Kidney epithelial cell (primary cell): Measurements from ENCODE around the gene COL23A1. TPM values are rescaled to one million over a fixed set of nuclear protein-coding genes. Genes with fewer than 3 reads are reported as not detected.

Experiments used
- DNase-seq: peaks from one replicate; pipeline ENCODE4 v3.0.0-alpha.2; 2010; ENCODE audit warnings: low read depth
- H3K27me3 ChIP-seq: 2 replicates; pipeline ENCODE4 v1.6.0; 2011; ENCODE audit warnings: low read length; ENCODE audit not compliant: control insufficient read depth, insufficient read depth
- H3K36me3 ChIP-seq: 2 replicates; pipeline ENCODE4 v1.5.1; 2011; ENCODE audit warnings: low read length; ENCODE audit not compliant: control insufficient read depth, insufficient read depth
- H3K4me3 ChIP-seq: 2 replicates; pipeline ENCODE4 v1.5.1; 2011; ENCODE audit warnings: low read depth, mild to moderate bottlenecking, control low read depth, low read length
- total RNA-seq: library from RNA; depleted of rRNA; stranded (reverse); fragments of >200 nt; gene quantifications from 2 replicates; pipeline ENCODE4 v1.2.3, GENCODE V29; 2015
- TF ChIP-seq, protein P1 (sequence below): IDR thresholded peaks from 2 replicates; pipeline ENCODE4 v1.5.1; 2011; ENCODE audit warnings: mild to moderate bottlenecking, moderate library complexity, low read length, control low read depth, inconsistent platforms; ENCODE audit not compliant: insufficient read depth, poor library complexity, severe bottlenecking

The COL23A1 gene
- total RNA-seq, 1 donor from 2014 or later: 0.17 TPM

DNA sequence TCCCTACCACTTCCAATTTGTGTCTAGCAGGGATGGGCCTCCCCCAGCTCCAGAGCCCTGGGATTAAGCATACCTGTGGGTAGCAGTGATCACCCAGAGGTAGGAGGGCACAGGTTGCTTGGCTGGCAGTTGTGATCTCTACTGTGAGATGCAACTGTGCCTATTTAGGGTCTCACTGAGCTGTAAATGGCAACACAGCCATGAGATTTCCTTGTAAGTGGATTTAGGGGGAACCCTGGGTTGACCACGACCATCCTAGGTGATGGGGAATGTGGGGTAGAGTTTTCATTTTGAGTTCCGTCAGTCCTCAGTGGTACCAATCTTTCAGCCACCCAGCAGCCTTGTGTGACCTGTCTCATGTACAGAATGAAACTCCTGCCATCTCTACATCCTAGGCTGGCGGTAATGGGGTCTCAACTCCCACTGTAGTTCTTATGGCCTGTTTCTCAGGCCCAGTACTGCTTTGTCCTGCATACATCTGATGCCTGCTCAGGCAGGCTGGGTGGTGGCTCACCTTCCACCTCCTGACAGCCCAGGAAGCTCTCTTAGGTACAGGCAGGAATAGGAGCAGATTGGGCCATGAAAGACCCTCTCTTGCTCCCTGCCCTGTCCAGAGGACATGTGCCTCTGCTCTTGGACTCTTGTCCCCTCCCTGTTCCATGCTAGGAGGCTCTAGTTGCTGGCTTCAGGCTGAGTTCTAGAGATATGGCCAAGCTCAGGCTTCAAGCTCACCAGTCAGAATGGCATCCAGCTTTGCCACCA lies 377.8 kb downstream of the COL23A1 start:
- Histone ChIP-seq H3K27me3 (no peaks in the 10 kb centered on the region), H3K36me3 (peaks cover 21% of the 10 kb centered on the region), H3K4me3 (no peak overlapping the region)
- TF ChIP-seq, protein P1, sequence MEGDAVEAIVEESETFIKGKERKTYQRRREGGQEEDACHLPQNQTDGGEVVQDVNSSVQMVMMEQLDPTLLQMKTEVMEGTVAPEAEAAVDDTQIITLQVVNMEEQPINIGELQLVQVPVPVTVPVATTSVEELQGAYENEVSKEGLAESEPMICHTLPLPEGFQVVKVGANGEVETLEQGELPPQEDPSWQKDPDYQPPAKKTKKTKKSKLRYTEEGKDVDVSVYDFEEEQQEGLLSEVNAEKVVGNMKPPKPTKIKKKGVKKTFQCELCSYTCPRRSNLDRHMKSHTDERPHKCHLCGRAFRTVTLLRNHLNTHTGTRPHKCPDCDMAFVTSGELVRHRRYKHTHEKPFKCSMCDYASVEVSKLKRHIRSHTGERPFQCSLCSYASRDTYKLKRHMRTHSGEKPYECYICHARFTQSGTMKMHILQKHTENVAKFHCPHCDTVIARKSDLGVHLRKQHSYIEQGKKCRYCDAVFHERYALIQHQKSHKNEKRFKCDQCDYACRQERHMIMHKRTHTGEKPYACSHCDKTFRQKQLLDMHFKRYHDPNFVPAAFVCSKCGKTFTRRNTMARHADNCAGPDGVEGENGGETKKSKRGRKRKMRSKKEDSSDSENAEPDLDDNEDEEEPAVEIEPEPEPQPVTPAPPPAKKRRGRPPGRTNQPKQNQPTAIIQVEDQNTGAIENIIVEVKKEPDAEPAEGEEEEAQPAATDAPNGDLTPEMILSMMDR: no peak
- no peak for DNase-seq

DNA sequence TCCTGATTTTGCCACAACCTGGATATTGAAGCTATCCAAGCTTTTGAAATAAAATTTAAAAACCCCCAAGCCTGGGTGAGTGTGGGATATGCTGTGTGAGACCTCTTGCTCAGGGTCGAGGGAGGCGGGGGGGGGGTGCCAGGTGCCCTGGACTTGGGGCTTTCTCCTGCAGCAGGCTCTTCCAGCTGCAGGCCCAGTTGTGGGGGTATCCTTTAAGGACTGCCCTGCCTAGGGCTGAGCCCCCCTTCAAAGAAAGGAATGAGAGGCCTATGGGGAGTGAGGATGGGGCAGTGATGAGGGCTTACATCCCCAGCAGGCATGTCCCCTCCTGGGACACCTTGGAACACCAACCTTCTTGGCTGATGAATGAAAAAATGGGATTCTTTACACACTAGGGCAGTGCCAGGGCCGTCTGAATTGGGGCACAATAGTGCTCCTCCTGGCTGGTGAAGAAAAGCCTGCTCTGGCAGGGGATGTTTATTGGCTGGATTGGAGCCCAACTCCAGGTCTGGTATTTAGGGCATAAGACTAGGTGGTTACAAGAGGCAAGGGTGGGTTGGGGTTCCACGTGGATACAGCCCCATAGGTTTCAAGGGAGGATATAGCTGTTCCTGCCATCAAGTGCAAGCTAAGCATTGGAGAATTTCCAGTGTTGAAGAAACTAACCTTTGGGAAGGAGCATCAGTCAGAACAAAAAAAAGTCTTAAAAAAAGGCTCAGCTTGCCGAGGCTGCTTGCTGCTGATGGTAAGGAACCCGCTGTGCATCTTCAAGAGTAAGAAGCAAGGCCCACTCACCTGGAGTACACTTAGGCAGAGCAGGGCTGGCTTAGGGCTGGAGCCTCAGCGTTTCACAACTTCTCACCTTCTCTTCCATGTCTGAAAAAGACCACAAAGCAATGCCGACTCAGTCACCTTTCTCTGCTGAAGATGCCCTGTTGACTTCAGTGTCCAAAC lies 378.8 kb downstream of the COL23A1 start:
- H3K4me3 ChIP-seq: no peak overlapping the region
- peaks cover 21% of the 10 kb centered on the region for H3K36me3 ChIP-seq
- H3K27me3 ChIP-seq: no peaks in the 10 kb centered on the region

DNA sequence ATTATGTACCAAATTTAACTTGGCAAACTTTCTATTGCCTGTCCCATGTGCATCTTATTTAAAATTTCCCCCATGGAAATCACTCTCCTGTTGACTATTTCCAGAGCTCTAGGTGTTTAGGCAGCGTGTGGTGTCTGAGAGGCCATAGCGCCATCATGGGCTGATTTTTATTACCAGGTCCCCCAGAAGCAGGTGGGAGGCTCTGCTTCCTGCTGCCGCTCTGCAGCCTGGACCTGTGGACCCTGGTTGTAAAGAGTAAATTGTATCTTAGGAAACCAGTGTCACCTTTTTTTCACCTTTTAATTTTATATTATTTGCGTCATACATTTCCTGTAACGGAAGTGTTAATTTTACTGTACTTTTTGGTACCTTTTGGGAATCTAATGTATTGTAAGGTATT lies 379.5 kb downstream of the COL23A1 start:
- TF ChIP-seq, protein P1: no peak
- Histone ChIP-seq H3K36me3 (peaks cover 22% of the 10 kb centered on the region), H3K27me3 (no peaks in the 10 kb centered on the region), H3K4me3 (no peak overlapping the region)
- no peak for DNase-seq

More for the DNA sequence above, 378.8 kb downstream of the COL23A1 start:
- no peak for DNase-seq
- TF ChIP-seq, protein P1: no peak

DNA sequence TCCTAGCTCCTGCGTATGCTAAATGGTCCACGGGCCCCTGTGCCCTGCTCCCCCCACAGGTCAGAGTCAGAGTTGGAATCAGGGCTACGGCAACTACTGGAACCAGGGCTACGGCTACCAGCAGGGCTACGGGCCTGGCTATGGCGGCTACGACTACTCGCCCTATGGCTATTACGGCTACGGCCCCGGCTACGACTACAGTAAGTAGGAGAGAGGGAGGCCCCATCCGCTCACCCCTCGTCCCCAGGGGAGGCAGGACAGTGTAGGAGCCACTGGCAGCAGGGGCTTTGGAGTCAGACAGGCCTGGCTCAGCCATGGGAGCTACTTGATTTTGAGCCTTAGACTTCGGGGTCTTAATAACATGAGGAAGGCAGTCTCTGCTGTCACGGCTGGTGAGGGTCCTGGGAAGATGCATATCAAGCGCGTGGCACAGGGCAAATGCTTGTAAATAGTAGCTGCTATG lies 380.1 kb downstream of the COL23A1 start:
- Histone ChIP-seq H3K27me3 (no peaks in the 10 kb centered on the region), H3K4me3 (no peak overlapping the region), H3K36me3 (peaks cover 22% of the 10 kb centered on the region)
- no peak for DNase-seq
- TF ChIP-seq, protein P1: no peak

DNA sequence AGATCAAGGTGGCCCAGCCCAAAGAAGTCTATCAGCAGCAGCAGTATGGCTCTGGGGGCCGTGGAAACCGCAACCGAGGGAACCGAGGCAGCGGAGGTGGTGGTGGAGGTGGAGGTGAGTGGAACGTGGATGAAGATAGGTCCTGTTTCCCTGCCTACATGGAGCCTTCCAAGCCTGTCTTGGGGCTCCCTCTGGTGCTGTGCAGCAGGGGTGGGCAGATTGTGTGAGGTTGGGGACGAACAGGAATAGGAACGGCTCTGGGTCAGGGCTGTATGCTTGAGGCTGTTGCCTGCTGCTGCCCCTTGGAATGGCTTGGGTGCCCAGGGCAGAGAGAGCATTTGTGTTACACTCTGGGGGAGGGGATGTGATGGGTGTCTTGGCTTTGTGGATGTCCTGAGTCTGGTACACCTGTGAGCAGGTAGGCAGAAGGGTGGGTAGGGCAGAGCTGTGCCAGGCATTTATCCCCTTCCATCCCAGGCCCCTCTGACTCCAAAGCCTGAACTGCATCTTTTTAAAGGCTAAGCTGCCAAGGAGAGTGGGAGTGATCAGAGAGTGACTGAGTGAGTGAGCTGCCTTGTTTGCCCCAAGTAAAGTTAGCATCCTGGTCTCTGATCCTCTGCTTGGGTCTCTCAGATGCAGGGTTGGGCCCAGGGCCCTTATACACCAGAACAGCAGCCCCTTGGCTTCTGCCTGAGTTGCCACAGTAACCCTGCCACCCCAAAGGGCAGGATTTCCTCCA lies 380.7 kb downstream of the COL23A1 start:
- no peak for DNase-seq
- Histone ChIP-seq H3K27me3 (no peaks in the 10 kb centered on the region), H3K4me3 (no peak overlapping the region), H3K36me3 (peaks cover 20% of the 10 kb centered on the region)
- TF ChIP-seq, protein P1: no peak
